Articular chondrocyte of knee joint (primary cell): ENCODE data around the gene BCL11A. TPM values are rescaled to one million over a fixed set of nuclear protein-coding genes. Genes with fewer than 3 reads are reported as not detected.

Source experiments
- total RNA-seq: library from RNA; depleted of rRNA; stranded (reverse); fragments of >200 nt; gene quantifications from 2 replicates; pipeline ENCODE4 v1.2.3, GENCODE V29; 2012

Gene BCL11A
- total RNA-seq, result 0.78 and 1.2 TPM in 2 replicates

DNA sequence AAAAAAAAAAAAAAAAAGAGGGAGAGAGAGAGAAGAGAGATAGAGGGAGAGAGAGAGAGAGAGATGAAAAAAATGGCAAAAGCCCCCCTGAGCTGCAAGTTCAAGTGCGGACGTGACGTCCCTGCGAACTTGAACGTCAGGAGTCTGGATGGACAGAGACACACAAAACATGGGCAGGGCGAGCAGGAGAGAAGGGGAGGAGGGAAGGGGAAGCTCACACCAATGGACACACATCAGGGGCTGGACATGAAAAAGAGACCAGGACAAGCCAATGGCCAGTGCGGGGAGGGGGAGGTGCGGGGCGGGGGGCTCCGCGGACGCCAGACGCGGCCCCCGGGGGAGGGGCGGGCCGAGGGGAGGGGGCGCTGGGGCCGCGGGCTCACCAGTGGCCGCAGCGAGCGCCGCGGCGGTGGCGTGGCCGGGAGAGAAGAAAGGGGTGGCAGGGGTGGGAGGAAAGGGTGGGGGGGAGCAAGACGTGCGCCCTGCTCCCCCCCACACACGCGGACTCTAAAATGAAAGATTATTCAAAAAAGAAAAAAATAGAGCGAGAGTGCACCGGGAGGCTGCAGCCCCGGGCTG lies at the start of gene BCL11A:
TSS of gene BCL11A (minus strand) at position 160 of the 579 bp plus-strand sequence. CDS start 384 bp downstream, outside the sequence.

Other genes with a start within 250 kb of the BCL11A start
- gene PAPOLG, start 202.6 kb upstream of the BCL11A start, total RNA-seq, result 20.9 and 21.3 TPM in 2 replicates